LoVo (cell line): ENCODE data around the gene APPBP2.
A peak's percentile ranks its signal among the peaks of the same experiment; 100 is the strongest.
"Not testable (repeated sequence)": the region's sequence is repeated elsewhere in the genome, so short reads cannot be mapped to it uniquely, and the experiment has no call there.

Experiments used
- DNase-seq: peaks from one replicate; pipeline ENCODE4 v3.0.0-alpha.2; 2016; ENCODE audit warnings: low spot score

APPBP2 gene

GRCh38 chr17:60493847-60494321, 32.2 kb downstream of the APPBP2 start:
- DNase-seq: no peak

- no peak for DNase-seq
Observed at GRCh38 chr17:60491771-60492170, 34.3 kb downstream of the APPBP2 start.

GRCh38 chr17:60490594-60490993, 35.4 kb downstream of the APPBP2 start:
- not testable (repeated sequence) for DNase-seq

- DNase-seq: no peak
Observed at GRCh38 chr17:60481604-60482003, 44.4 kb downstream of the APPBP2 start.

GRCh38 chr17:60473788-60474187, 52.3 kb downstream of the APPBP2 start:
- DNase-seq: no peak

GRCh38 chr17:60472449-60472848, 53.6 kb downstream of the APPBP2 start:
- no peak for DNase-seq

GRCh38 chr17:60471451-60471850, 54.6 kb downstream of the APPBP2 start:
- DNase-seq: no peak

GRCh38 chr17:60468371-60468770, 57.7 kb downstream of the APPBP2 start:
- DNase-seq: no peak

- DNase-seq: no peak
Observed at GRCh38 chr17:60464343-60464742, 61.7 kb downstream of the APPBP2 start.

GRCh38 chr17:60463157-60463835, 62.7 kb downstream of the APPBP2 start:
- no peak for DNase-seq

- no peak for DNase-seq
Observed at GRCh38 chr17:60461584-60461983, 64.5 kb downstream of the APPBP2 start.

- no peak for DNase-seq
Observed at GRCh38 chr17:60457148-60457547, 68.9 kb downstream of the APPBP2 start.

- no peak for DNase-seq
Observed at GRCh38 chr17:60455378-60455777, 70.7 kb downstream of the APPBP2 start.

GRCh38 chr17:60451965-60452364, 74.1 kb downstream of the APPBP2 start:
- DNase-seq: no peak

- DNase-seq: no peak
Observed at GRCh38 chr17:60451071-60451470, 75.0 kb downstream of the APPBP2 start.

- DNase-seq: no peak
Observed at GRCh38 chr17:60447375-60447774, 78.7 kb downstream of the APPBP2 start.

- DNase-seq: no peak
Observed at GRCh38 chr17:60445144-60445543, 80.9 kb downstream of the APPBP2 start.

GRCh38 chr17:60443713-60444112, 82.3 kb downstream of the APPBP2 start:
- no peak for DNase-seq

- DNase-seq: no peak
Observed at GRCh38 chr17:60442271-60443173, 83.5 kb downstream of the APPBP2 start.

- DNase-seq: no peak
Observed at GRCh38 chr17:60439501-60439900, 86.5 kb downstream of the APPBP2 start.

GRCh38 chr17:60436676-60437075, 89.4 kb downstream of the APPBP2 start:
- DNase-seq: no peak

GRCh38 chr17:60435244-60436167, 90.5 kb downstream of the APPBP2 start:
- DNase-seq: peak; percentile 78
